Daoy (cell line): ENCODE results near the gene ATG4B. TPM values are rescaled to one million over a fixed set of nuclear protein-coding genes. Genes with fewer than 3 reads are reported as not detected.
A peak's percentile ranks its signal among the peaks of the same experiment; 100 is the strongest.

ENCODE experiments used
- DNase-seq: peaks from one replicate; pipeline ENCODE4 v3.0.0-alpha.2; 2015; ENCODE audit warnings: low read depth
- total RNA-seq: library from RNA; depleted of rRNA; stranded (reverse); fragments of >200 nt; shearing (Covaris generic); gene quantifications from 2 replicates; pipeline ENCODE4 v1.2.3, GENCODE V29; 2014; rRNA removed

Gene ATG4B
- total RNA-seq, 1 experiment from 2014 or later = 72.9 TPM

DNA sequence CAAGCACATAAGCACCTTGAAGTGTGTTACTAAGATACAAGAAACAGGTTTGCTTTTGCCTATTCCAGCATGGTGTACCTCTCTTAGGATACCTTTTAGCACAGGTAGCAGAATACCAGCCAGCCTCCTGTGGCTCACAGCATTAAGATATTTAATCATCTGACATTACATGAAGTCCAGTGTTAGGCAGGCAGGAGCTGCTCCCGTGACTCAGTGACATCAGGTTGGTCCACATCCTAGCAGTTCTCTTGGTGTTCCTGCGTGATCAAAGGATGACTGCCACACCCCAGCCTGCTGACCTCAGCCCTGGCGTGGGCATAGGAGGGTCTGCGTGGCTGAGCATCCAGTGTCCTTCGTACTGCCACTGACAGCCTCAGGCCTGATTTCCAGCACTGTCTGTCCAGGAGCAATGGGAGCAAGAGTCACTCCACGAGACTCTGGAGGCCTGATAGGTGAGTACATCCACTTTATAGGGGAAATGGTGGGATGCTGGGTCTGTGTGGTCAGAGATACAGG, 52.8 kb downstream of the ATG4B start:
- DNase-seq = no peak

DNA sequence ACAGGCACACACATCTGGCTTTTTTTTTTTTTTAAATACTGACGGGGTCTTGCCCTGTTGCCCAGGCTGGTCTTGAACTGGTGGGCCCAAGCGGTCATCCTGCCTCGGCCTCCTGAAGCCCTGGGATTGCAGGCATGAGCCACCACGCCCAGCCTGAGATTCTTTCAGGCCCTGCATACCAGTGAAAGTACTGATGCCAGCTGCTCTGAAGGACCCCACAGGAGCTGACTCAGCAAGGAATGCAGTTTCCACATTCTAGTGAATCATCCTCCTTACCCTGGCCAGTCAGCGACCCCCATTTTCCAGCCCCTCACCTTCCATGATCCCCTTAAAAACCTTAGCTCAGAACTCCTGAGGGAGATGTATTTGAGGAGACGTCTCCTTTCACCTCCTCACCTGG, 55.0 kb downstream of the ATG4B start:
- no peak for DNase-seq

DNA sequence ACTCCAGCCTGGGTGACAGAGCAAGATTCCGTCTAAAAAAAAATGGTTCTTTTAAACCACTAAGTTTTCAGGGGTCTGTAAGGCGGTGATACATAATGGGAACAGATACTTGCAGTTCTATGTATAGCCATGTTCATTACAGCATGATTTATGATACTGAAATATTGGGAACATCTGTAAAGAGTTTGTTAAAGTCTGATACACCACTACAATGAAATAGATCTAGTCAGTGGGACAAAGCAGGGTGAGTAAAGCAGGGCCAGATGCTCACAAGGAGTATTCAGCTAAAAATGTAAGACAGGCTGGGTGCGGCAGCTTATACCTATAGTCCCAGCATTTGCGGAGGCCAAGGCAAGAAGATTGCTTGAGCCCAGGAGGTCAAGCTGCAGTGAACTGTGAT, 58.2 kb downstream of the ATG4B start:
- DNase-seq = no peak

DNA sequence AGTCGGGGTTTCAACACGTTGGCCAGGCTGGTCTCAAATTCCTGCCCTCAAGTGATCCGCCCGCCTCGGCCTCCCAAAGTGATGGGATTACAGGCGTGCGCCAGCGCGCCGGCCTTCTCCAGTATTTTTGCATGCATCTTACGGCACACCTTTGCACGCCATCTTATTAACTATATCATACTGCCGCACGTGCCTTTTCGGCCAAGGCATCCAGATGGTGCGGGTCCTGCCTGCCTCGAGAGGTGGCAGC, 63.6 kb downstream of the ATG4B start:
- DNase-seq = no peak

DNA sequence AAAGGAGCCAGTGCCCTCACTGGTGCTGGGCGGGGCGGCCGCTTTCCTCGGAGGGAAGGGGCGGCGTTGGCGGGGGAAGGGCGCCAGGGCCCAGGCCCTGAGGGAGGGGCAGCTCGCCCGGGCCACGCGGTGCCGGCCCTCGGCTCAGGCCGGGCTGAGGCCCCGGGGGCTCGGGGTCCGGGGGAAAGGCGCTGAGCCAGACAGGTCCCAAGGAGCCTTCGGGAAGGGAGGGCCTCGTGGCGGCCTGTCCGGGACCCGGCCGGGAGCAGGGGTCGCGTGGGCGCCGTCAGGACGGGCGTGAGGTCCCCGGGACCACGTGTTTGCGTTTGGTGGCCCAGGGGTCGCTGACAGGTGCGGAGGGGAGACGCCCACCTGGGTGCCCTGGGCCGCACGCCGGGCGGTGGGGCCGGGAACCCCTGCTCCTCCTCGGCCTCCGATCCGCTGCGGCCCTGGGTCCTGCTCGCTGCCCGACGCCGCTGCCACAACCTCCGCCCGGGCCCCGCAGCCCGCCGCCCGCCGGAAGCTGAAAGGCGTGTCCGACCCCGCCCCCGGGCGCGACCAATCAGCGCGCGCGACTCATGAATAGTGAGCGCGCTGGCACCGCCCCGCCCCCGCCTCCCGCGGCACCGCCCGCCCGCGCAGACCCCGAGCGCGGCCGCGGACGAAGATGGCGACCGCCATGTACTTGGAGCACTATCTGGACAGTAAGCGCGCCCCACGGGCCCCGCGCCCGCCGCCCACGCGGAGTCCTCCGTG, 64.1 kb downstream of the ATG4B start, which contains the start of gene ING5:
ING5 (plus strand) TSS at position 641 of the 756 bp plus-strand sequence; CDS start at position 668, 27 bp downstream.
- peak; percentile 96 for DNase-seq

DNA sequence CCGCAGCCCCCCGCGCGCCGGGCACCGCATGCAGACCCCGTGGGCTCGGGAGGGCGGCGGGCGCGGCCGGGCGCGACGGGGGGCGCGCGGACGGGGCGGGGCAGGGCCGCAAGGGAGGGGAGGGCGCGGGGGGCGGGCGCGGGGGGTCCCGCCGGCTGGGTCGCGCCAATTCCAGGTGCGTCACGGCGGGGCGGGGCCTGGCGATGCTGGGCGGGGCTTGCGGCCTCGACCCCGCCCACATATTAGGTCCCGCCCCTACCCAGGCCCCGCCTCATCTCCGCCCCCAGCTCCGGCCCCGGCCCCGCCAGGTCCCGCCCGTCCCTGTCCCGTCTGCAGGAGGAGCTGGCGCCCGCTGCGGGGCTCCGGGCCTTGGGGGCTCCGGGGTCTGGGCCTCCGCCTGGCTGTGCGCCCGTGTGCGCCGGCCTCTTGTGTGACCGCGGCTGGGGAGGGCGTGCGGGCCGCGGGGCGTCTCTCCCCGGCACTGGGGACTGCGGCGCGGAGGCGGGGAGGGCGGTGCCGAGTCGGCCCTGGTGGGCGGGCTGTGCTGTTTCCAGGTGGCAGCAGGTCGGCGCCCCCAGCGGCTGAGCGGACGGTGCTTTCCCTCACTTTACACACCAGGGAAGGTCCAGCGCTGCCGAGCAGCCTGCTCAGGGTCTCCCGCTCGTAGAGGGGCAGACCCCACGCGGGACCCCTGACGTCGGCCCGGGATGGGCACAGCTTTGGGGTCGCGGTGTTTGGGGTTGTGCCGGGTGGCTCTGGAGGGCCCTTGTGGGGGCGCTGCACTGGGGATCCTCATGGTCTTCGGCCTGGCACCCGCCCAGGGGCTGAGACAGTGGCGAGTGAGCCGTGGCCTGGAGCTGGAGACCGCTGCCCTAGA, 64.9 kb downstream of the ATG4B start:
- DNase-seq = peak; percentile 89

DNA sequence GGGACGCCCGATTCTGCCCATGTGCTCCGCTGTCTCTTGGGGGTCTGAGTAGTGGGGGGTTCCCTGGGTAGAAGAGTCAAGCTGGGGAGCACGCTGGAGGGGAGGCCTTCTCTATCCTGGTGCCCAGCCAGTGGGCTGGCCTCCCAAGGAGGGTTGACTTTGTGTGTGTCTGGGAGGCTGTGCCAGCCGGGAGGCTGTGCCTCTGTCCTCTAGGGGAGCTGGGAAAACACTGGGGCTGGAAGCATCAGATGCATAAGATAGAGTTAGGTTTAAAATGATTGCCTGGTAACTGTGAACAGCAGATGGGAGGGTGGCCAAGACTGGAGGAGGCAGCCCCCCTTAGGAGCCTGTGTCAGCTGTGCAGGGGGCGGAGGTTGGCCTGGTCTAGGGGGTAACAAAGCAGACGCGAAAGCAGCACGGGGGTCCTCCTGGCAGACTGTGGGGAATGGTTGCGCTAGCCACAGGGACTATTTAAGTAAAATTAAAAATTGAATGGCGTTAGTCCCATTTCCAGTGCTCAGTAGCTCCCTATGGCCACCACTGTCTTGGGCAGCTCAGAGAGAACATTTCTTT, 65.6 kb downstream of the ATG4B start:
- peak; percentile 18 for DNase-seq

DNA sequence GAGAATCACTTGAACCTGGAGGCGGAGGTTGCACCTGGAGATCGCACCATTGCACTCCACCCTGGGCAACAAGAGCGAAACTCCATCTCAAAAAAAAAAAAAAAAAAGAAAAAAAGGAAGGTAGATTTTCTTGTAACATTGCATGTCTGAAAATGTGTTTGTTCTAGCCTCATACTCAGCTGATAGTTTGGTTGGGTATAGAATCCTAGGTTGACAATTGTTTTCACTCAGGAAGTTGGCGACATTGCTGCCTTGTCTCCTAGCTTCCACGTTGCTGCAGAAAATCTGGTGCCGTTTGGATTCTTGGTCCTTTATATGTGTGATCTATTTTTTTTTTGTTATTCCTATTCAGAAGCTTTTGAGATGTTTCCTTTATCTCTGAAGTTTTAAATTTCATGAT, 69.0 kb downstream of the ATG4B start:
- no peak for DNase-seq

DNA sequence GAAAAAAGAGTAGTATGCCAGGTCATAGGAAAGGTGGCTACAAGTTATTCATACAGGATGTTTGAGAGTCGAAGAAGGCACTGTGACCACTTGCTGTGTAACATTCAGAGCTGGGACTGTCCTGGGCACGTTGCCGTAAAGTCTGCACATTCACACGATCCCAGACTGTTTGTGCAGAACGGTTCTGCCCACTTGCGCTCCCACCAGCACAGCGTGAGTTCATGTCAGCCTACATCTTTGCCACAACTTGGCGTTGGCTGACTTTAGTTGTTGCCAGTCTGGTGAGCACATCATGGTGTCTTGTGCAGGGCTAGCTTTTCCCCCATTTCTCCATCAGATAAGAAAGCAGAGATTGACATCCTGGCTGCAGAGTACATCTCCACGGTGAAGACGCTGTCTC, 71.4 kb downstream of the ATG4B start:
- DNase-seq = no peak

DNA sequence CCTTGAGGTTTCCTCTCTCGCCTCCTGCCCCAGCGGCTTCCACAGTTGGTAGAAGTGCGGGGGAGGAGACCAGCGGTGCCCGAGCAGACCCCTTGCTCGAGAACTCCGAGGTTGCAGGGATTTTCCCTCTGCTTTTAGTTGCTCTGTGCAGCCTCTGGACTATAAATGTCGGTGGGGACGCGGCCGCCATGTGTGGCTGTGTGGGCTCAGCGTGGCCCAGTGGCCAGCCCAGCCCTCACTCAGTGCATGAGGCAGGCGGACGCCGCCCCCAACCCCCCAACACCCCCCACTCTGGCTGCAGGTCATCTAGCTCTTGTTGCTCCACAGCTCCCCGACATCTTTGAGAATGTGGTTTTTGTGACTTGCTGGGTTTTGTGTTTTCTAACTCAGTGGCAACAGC, 81.6 kb downstream of the ATG4B start:
- no peak for DNase-seq

DNA sequence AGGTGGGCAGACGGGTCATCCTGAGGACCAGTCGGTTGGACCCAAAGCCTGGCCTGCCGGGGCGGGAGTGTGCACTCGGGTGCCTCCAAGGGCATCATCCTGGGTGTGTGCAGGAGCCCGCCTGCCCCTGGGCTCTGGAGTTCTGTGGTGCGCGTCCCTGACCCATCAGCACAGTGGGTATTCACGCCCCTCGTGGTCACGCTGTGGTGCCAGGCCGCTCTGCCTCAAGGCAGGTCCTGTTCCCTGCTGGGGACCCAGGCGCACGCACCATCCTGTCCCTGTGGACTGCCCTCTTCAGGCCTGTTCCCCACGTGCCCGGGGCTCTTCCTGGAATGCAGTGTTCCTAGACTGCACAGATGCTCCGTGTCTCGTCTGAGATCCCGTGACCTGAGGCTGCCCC, 82.6 kb downstream of the ATG4B start:
- no peak for DNase-seq

DNA sequence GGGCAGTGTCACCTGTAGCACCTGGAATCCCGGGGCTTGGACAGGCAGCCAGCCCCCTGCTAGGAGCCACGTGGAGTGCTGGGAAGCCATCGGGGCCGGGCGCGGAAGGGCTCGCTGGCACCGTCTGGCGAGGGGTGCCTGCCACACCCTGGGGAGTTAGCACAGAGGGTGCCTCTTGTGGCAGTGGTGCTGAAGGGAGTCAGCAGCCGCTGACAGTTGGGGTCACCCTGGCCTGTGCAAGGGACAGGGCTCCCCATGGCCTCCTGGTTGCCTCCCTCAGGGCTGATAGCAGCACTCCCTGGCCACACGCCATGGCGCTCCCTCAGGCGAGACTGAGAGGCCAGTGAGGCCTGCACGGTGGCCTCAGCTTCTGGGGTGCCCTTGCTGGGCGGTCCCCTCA, 83.1 kb downstream of the ATG4B start:
- no peak for DNase-seq

DNA sequence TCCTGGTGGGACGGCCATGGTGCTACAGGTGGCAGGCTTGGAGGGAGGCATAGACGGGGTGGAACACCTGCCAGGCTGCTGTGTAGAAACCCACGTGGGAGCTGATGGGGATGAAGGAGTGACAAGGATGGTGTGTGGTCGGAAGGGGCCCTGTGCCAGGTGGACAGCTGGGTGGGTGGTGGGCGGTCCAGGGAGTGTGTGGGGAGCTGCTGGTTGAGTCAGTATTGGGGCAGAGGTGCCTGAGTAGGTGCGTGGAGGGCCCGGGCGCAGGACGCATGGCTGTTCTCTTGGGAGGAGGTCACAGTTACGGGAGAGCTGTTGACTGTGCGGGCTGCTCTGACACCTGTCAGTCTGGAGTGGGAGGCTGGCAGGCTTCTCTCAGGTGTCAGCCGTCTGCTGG, 84.4 kb downstream of the ATG4B start:
- no peak for DNase-seq

DNA sequence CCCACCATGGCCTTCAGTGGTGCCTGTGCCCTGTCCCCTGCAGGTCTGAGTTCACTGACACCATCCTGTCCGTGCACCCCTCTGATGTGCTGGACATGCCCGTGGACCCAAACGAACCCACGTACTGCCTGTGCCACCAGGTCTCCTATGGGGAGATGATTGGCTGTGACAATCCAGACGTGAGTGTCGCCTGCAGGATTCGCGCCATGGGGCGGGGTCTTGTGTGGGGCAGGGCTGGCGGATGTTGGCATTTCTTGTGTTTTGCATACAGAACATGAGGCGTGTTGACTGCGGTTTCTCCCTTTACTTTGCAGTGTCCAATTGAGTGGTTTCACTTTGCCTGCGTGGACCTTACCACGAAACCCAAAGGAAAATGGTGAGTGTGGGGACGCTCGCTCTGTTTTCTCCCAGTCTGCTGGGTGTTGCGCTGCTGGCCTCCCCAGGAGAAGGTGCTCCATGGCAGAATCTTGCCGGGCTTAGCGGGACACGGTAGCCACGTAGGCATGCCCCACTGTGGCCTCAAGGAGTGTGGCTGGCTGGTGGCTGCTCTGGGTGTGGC, 85.5 kb downstream of the ATG4B start:
- no peak for DNase-seq

Other genes with a start within 250 kb of the ATG4B start
- 118 and 127 TPM in 2 replicates for gene STK25, start 129.1 kb upstream of the ATG4B start, total RNA-seq
- gene BOK, start 78.9 kb upstream of the ATG4B start, total RNA-seq = 3.3 and 4.6 TPM in 2 replicates
- 45.7 and 46.5 TPM in 2 replicates for gene THAP4, start 535 bp upstream of the ATG4B start, total RNA-seq
- gene DTYMK, start 49.1 kb downstream of the ATG4B start, total RNA-seq = 105 and 141 TPM in 2 replicates
- 12.0 and 21.0 TPM in 2 replicates for gene ING5, start 64.3 kb downstream of the ATG4B start, total RNA-seq
- 3.2 and 3.7 TPM in 2 replicates for gene D2HGDH, start 96.9 kb downstream of the ATG4B start, total RNA-seq
- gene GAL3ST2, start 139.1 kb downstream of the ATG4B start, total RNA-seq = not detected in 2 replicates
- gene NEU4, start 171.5 kb downstream of the ATG4B start, total RNA-seq = not detected in 2 replicates
- not detected in 2 replicates for gene PDCD1, start 221.2 kb downstream of the ATG4B start, total RNA-seq
- not detected in 2 replicates for gene RTP5, start 232.0 kb downstream of the ATG4B start, total RNA-seq